A549 (cell line): ENCODE measurements around the gene ZSCAN20. TPM values are rescaled to one million over a fixed set of nuclear protein-coding genes. Genes with fewer than 3 reads are reported as not detected.

ENCODE experiments used
- ATAC-seq, 2 experiments: fragments of 200-7000 bp in 1 of 2; fragments of >200 bp in 1 of 2; cut with Nextera tagmentation in 1 of 2; cut with Tn5 transposase in 1 of 2; 3 replicates each; pipeline versions ENCODE4 v1.8.0 to v1.9.1; 2018 to 2020; ENCODE audit warnings: mild to moderate bottlenecking in 1 of 2, moderate library complexity in 1 of 2
- CTCF ChIA-PET: fragments of 300-600 bp; sonication (Branson Sonifier 250); formaldehyde crosslinking; extraction: SDS; loops from one replicate; lab custom pipeline; 2021; ENCODE audit warnings: antibody characterized with exemption, inconsistent platforms; lab: Yijun Ruan, JAX
- POLR2A ChIA-PET: fragments of 350-600 bp; formaldehyde crosslinking; extraction: SDS; loops from one replicate; lab custom pipeline; 2021; ENCODE audit warnings: antibody characterized with exemption, inconsistent platforms; lab: Yijun Ruan, JAX
- DNase-seq, 2 experiments: peaks; one replicate each; pipeline versions ENCODE4 v3.0.0 to v3.0.0-alpha.2; 2011 to 2016; ENCODE audit warnings: low read depth in 1 of 2, low spot score in 1 of 2
- FAIRE-seq: peaks from 2 replicates; lab custom pipeline; 2011; peaks lifted over from hg19 to GRCh38; lab: Jason Lieb, UNC
- H3K27ac ChIP-seq, 2 experiments: fragments of >200 bp; sonication (Bioruptor Twin); formaldehyde crosslinking; 3 replicates each; pipeline ENCODE4 v1.5.1; 2016 to 2017
- H3K4me1 ChIP-seq: fragments of >200 bp; sonication (Bioruptor Twin); formaldehyde crosslinking; 3 replicates; pipeline ENCODE4 v1.6.1; 2016
- H3K4me2 ChIP-seq: fragments of >200 bp; sonication (Bioruptor Twin); formaldehyde crosslinking; 3 replicates; pipeline ENCODE4 v1.6.1; 2016
- H3K4me3 ChIP-seq: fragments of >200 bp; sonication (Bioruptor Twin); formaldehyde crosslinking; 3 replicates; pipeline ENCODE4 v1.5.1; 2016
- H3K9me3 ChIP-seq: fragments of >200 bp; sonication (Bioruptor Twin); formaldehyde crosslinking; 3 replicates; pipeline ENCODE4 v1.6.1; 2016
- CBX2 ChIP-seq: fragments of 200-600 bp; sonication (generic); IDR thresholded peaks from 2 replicates; pipeline ENCODE4 v1.6.1; 2016; ENCODE audit warnings: low read depth, mild to moderate bottlenecking, borderline replicate concordance
- EHMT2 ChIP-seq: fragments of 200-600 bp; sonication (generic); IDR thresholded peaks from 2 replicates; pipeline ENCODE4 v1.6.1; 2016; ENCODE audit warnings: antibody characterized with exemption, low read depth, mild to moderate bottlenecking, moderate library complexity
- ESRRA ChIP-seq: fragments of 150-350 bp; IDR thresholded peaks from 2 replicates; pipeline ENCODE4 v1.6.1; 2014; ENCODE audit warnings: mild to moderate bottlenecking, low read length, borderline replicate concordance
- FOSB ChIP-seq: fragments of 250-450 bp; sonication (Bioruptor Pico); IDR thresholded peaks from 2 replicates; pipeline ENCODE4 v1.5.0; 2020; ENCODE audit warnings: mild to moderate bottlenecking, moderate library complexity
- FOSL2 ChIP-seq, 2 experiments: fragments of 450-650 bp in 1 of 2; fragments of >200 bp in 1 of 2; sonication (Bioruptor Twin) in 1 of 2; formaldehyde crosslinking; IDR thresholded peaks; 2 replicates each; pipeline versions ENCODE4 v1.5.0 to v1.6.1; 2016 to 2020; ENCODE audit warnings: mild to moderate bottlenecking in 1 of 2, moderate library complexity in 1 of 2
- FOXS1 ChIP-seq: fragments of 250-450 bp; sonication (Bioruptor Pico); IDR thresholded peaks from 2 replicates; pipeline ENCODE4 v1.5.0; 2020; ENCODE audit warnings: mild to moderate bottlenecking, moderate library complexity
- GATA3 ChIP-seq: IDR thresholded peaks from 2 replicates; pipeline ENCODE4 v1.6.1; 2012; ENCODE audit warnings: borderline replicate concordance
- HOXB13 ChIP-seq: fragments of 250-450 bp; sonication (Bioruptor Pico); IDR thresholded peaks from 2 replicates; pipeline ENCODE4 v1.5.0; 2020; ENCODE audit warnings: low read depth, mild to moderate bottlenecking, moderate library complexity
- KDM1A ChIP-seq: fragments of 200-600 bp; sonication (generic); IDR thresholded peaks from 2 replicates; pipeline ENCODE4 v1.6.1; 2016; ENCODE audit warnings: low read depth, mild to moderate bottlenecking
- MYC ChIP-seq: IDR thresholded peaks from 2 replicates; pipeline ENCODE4 v1.6.1; 2012; ENCODE audit warnings: mild to moderate bottlenecking, inconsistent platforms, low read length, improper control_type of control experiment, borderline replicate concordance
- NFE2L2 ChIP-seq: fragments of 150-350 bp; conservative IDR thresholded peaks from 2 replicates; pipeline ENCODE4 v1.6.1; 2014; ENCODE audit warnings: low read length
- NPAS2 ChIP-seq: fragments of 250-450 bp; sonication (Bioruptor Pico); IDR thresholded peaks from 2 replicates; pipeline ENCODE4 v1.8.0; 2022; ENCODE audit warnings: mild to moderate bottlenecking, moderate library complexity, borderline replicate concordance
- POLR2AphosphoS2 ChIP-seq: conservative IDR thresholded peaks from 2 replicates; pipeline ENCODE4 v1.6.1; 2012; ENCODE audit warnings: low read length, improper control_type of control experiment, inconsistent platforms
- RARB ChIP-seq: fragments of 250-450 bp; sonication (Bioruptor Pico); IDR thresholded peaks from 2 replicates; pipeline ENCODE4 v1.8.0; 2021; ENCODE audit warnings: mild to moderate bottlenecking, moderate library complexity
- RFX5 ChIP-seq: fragments of 450-650 bp; IDR thresholded peaks from 2 replicates; pipeline ENCODE4 v1.7.1; 2014; ENCODE audit warnings: antibody characterized with exemption, mild to moderate bottlenecking, moderate library complexity
- SREBF2 ChIP-seq: fragments of 450-650 bp; IDR thresholded peaks from 2 replicates; pipeline ENCODE4 v1.6.1; 2014; ENCODE audit warnings: mild to moderate bottlenecking, moderate library complexity
- TFCP2L1 ChIP-seq: fragments of 250-450 bp; sonication (Bioruptor Pico); IDR thresholded peaks from 2 replicates; pipeline ENCODE4 v1.5.0; 2021; ENCODE audit warnings: mild to moderate bottlenecking
- ZSCAN20 ChIP-seq: fragments of 250-450 bp; sonication (Bioruptor Pico); IDR thresholded peaks from 2 replicates; pipeline ENCODE4 v1.8.0; 2022; ENCODE audit warnings: mild to moderate bottlenecking, moderate library complexity
- WGBS: methylation state at CpG from one replicate; pipeline ENCODE4 v1.1.6; 2017; ENCODE audit errors: missing lambda C conversion rate; 5-methylcytosine and 5-hydroxymethylcytosine counted together
- polyA plus RNA-seq, 4 experiments: library from polyadenylated mRNA; depleted of rRNA in 3 of 4; stranded (reverse); fragments of >200 nt; fragmentation: RNase III in 1 of 4; extraction: RNeasy Plus Mini Kit Qiagen cat#74134 plus additional on column Dnase treatment in 1 of 4; gene quantifications; 2 replicates in 3 of 4; 3 replicates in 1 of 4; pipeline ENCODE4 v1.2.3, GENCODE V29; 2011 to 2017
- TF ChIP-seq, protein P1 (sequence below): fragments of 200-600 bp; sonication (generic); IDR thresholded peaks from 2 replicates; pipeline ENCODE4 v1.6.1; 2016; ENCODE audit warnings: antibody characterized with exemption, mild to moderate bottlenecking, moderate library complexity
- TF ChIP-seq, protein P2 (sequence below): IDR thresholded peaks from 2 replicates; pipeline ENCODE4 v1.6.1; 2012
- TF ChIP-seq, protein P3 (sequence below): IDR thresholded peaks from 2 replicates; pipeline ENCODE4 v1.6.1; 2012

Gene ZSCAN20
- polyA plus RNA-seq, 2 of the 4 experiments (the other 2 are of a cell fraction), result 1.3 to 1.9 TPM

DNA sequence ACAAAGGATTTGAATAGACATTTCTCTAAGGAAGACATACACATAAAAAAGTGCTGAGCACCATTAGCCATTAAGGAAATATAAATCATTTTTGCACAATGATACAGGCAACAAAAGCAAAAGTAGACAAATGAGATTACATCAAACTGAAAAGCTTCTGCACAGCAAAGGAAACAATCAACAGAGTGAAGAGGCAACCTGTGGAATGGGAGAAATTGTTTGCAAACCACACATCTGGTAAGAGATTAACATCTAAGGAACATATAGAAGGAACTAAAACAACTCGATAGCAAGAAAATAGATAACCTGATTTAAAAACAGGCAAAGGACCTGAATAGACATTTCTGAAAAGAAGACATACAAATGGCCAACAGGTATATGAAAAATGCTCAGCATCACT is 57.5 kb downstream of the ZSCAN20 start (continued):
- TF ChIP-seq, protein P1, sequence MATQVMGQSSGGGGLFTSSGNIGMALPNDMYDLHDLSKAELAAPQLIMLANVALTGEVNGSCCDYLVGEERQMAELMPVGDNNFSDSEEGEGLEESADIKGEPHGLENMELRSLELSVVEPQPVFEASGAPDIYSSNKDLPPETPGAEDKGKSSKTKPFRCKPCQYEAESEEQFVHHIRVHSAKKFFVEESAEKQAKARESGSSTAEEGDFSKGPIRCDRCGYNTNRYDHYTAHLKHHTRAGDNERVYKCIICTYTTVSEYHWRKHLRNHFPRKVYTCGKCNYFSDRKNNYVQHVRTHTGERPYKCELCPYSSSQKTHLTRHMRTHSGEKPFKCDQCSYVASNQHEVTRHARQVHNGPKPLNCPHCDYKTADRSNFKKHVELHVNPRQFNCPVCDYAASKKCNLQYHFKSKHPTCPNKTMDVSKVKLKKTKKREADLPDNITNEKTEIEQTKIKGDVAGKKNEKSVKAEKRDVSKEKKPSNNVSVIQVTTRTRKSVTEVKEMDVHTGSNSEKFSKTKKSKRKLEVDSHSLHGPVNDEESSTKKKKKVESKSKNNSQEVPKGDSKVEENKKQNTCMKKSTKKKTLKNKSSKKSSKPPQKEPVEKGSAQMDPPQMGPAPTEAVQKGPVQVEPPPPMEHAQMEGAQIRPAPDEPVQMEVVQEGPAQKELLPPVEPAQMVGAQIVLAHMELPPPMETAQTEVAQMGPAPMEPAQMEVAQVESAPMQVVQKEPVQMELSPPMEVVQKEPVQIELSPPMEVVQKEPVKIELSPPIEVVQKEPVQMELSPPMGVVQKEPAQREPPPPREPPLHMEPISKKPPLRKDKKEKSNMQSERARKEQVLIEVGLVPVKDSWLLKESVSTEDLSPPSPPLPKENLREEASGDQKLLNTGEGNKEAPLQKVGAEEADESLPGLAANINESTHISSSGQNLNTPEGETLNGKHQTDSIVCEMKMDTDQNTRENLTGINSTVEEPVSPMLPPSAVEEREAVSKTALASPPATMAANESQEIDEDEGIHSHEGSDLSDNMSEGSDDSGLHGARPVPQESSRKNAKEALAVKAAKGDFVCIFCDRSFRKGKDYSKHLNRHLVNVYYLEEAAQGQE, result no peak
- TF ChIP-seq, protein P2, sequence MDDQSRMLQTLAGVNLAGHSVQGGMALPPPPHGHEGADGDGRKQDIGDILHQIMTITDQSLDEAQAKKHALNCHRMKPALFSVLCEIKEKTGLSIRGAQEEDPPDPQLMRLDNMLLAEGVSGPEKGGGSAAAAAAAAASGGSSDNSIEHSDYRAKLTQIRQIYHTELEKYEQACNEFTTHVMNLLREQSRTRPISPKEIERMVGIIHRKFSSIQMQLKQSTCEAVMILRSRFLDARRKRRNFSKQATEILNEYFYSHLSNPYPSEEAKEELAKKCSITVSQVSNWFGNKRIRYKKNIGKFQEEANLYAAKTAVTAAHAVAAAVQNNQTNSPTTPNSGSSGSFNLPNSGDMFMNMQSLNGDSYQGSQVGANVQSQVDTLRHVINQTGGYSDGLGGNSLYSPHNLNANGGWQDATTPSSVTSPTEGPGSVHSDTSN, result no peak
- no peak for TF ChIP-seq CBX2
- TF ChIP-seq EHMT2, result no peak

DNA sequence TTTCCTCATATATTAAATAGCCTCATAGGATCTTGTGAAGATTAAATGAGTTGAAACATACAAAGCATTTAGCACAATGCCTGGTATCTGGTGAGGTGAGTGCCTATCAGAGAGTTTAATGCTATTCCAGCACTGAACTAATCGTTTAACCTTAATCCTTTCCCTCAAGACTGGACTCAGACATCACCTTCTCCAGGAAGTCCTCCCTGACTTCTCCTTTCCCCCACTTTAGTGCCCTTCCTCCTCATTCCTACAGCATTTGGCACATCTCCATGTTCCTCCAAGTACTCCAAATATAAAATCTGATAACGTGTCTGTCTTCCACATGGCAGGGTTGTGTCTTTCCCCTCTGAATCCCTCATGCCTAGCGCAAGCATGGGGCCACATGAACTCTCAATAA is 59.8 kb downstream of the ZSCAN20 start:
- 29% methylated on average over 3 of the region's 3 CpGs for WGBS
- FAIRE-seq, result no peak

DNA sequence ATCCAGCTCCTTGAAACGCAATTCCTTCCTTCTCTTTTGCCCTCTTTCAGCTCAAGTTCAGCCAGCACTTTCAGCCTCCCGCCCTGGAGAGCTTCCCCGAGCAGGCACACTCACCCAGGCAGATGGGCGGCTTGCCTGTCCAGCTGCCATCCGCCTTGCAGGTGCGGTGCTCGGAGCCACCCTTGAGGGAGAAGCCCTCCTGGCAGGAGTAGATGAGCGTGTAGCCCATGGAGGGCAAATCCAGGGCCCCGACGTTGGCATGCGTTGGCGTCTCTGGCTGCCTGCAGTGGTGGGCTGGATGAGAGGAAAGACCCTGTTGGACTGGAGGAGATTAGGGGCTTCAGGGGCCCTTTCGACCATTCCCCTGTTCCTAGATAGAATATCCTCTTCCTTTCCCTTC is 60.5 kb downstream of the ZSCAN20 start:
- CTCF ChIA-PET, result no interaction called here

More for the DNA sequence above, 59.8 kb downstream of the ZSCAN20 start:
- Histone ChIP-seq H3K4me1 (no peaks in the 10 kb centered on the region), H3K9me3 (no peaks in the 10 kb centered on the region), H3K4me3 (no peak overlapping the region), H3K27ac (no peak overlapping the region), H3K4me2 (no peak overlapping the region)
- no peak for TF ChIP-seq FOXS1 (CRISPR knock-in tag)
- no peak for TF ChIP-seq TFCP2L1 (CRISPR knock-in tag)
- TF ChIP-seq, protein P2, result no peak
- no peak for TF ChIP-seq RFX5
- TF ChIP-seq, protein P1, result no peak
- TF ChIP-seq POLR2AphosphoS2, result no peak
- no peak for TF ChIP-seq EHMT2
- TF ChIP-seq HOXB13 (CRISPR knock-in tag), result no peak
- TF ChIP-seq ZSCAN20 (CRISPR knock-in tag), result no peak
- TF ChIP-seq FOSL2 (IDR thresholded peaks at IDR 0.05), result no peak
- TF ChIP-seq FOSL2 (CRISPR knock-in tag; IDR thresholded peaks at IDR 0.05), result no peak
- no peak for TF ChIP-seq FOSB (CRISPR knock-in tag)
- TF ChIP-seq NPAS2 (CRISPR knock-in tag), result no peak
- no peak for TF ChIP-seq GATA3
- TF ChIP-seq NFE2L2, result no peak
- DNase-seq (no peak), ATAC-seq (no peak)
- ChIA-PET CTCF (no interaction called here), POLR2A (no interaction called here)

More for the DNA sequence above, 60.5 kb downstream of the ZSCAN20 start:
- POLR2A ChIA-PET, result no interaction called here
- TF ChIP-seq FOSB (CRISPR knock-in tag) (no peak), MYC (no peak), SREBF2 (no peak), ESRRA (no peak), CBX2 (no peak), KDM1A (no peak), RARB (no peak), HOXB13 (CRISPR knock-in tag) (no peak)
- TF ChIP-seq, protein P3, sequence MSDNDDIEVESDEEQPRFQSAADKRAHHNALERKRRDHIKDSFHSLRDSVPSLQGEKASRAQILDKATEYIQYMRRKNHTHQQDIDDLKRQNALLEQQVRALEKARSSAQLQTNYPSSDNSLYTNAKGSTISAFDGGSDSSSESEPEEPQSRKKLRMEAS, result no peak
- TF ChIP-seq, protein P1, result no peak
- TF ChIP-seq, all 56 proteins: peak for 0
- H3K4me3 ChIP-seq, result no peak overlapping the region
- ATAC-seq (no peak), FAIRE-seq (no peak), DNase-seq (no peak)
- no peaks in the 10 kb centered on the region for H3K9me3 ChIP-seq
- H3K4me1 ChIP-seq, result no peaks in the 10 kb centered on the region
- H3K4me2 ChIP-seq, result no peak overlapping the region
- H3K27ac ChIP-seq, result no peak overlapping the region
- WGBS, result 25% methylated on average over 6 of the region's 13 CpGs
